Suprapubic skin (tissue), 4 donors: ENCODE measurements around the gene TMEM130. TPM values are rescaled to one million over a fixed set of nuclear protein-coding genes. Genes with fewer than 3 reads are reported as not detected.
"Not testable (repeated sequence)": the region's sequence is repeated elsewhere in the genome, so short reads cannot be mapped to it uniquely, and the experiment has no call there.

Source experiments
- DNase-seq, 2 donors: peaks; one replicate each; pipeline ENCODE4 v3.0.0-alpha.2; 2019; ENCODE audit warnings: low spot score in 2 of 2
- H3K27ac ChIP-seq: fragments of 200-600 bp; sonication (generic); one replicate; pipeline ENCODE4 v1.5.1; 2019
- H3K27me3 ChIP-seq: fragments of 200-600 bp; sonication (generic); one replicate; pipeline ENCODE4 v1.5.1; 2019
- H3K36me3 ChIP-seq: fragments of 200-600 bp; sonication (generic); one replicate; pipeline ENCODE4 v1.5.1; 2019
- H3K4me1 ChIP-seq: fragments of 200-600 bp; sonication (generic); one replicate; pipeline ENCODE4 v1.5.1; 2019
- H3K4me3 ChIP-seq: fragments of 200-600 bp; sonication (generic); one replicate; pipeline ENCODE4 v1.5.1; 2019; ENCODE audit warnings: mild to moderate bottlenecking
- H3K9me3 ChIP-seq: fragments of 200-600 bp; sonication (generic); one replicate; pipeline ENCODE4 v1.5.1; 2019
- EP300 ChIP-seq: sonication (generic); formaldehyde crosslinking; IDR thresholded peaks from one replicate; pipeline ENCODE4 v1.6.1; 2017; ENCODE audit warnings: antibody characterized with exemption
- POLR2A ChIP-seq, 2 donors: fragments of 450-650 bp; IDR thresholded peaks; one replicate each; pipeline ENCODE4 v1.6.1; 2017; ENCODE audit warnings: antibody characterized with exemption in 2 of 2, mild to moderate bottlenecking in 2 of 2, moderate library complexity in 2 of 2
- POLR2AphosphoS5 ChIP-seq, 3 donors: sonication (generic); formaldehyde crosslinking; IDR thresholded peaks; one replicate each; pipeline ENCODE4 v1.6.1; 2017; ENCODE audit warnings: antibody characterized with exemption in 3 of 3
- WGBS: methylation state at CpG from one replicate; pipeline ENCODE4 v1.1.5; 2018; 5-methylcytosine and 5-hydroxymethylcytosine counted together
- total RNA-seq, 4 donors: library from RNA; depleted of rRNA; stranded (reverse); fragments of >200 nt; gene quantifications; one replicate each; pipeline ENCODE4 v1.1.0, GENCODE V29; 2016
- TF ChIP-seq, protein P1 (sequence below), 2 donors: fragments of 200-600 bp in 1 of 2; fragments of 450-650 bp in 1 of 2; sonication (generic) in 1 of 2; IDR thresholded peaks; one replicate each; pipeline ENCODE4 v1.5.1; 2016 to 2019; ENCODE audit warnings: antibody characterized with exemption in 2 of 2, mild to moderate bottlenecking in 1 of 2, moderate library complexity in 1 of 2

The TMEM130 gene
- total RNA-seq, 4 donors from 2014 or later: not detected

DNA sequence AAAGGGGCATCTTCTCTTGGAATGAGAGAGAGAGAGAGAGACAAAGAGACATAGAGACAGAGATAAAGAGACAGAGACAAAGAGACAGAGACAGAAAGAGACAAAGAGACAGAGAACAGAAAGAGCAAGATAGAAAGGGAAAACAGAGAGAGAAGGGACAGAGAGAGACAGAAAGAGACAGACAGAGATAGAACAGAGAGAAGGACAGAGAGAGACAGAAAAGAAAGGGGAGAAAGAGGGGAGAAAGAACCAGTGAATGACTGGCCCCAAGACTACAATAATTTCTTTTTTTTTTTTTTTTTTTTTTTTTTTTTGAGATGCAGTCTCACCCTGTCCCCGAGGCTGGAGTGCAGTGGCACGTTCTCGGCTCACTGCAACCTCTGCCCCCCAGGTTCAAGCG is 7.6 kb downstream of the TMEM130 start:
- Histone ChIP-seq H3K9me3 (no peaks in the 10 kb centered on the region), H3K4me3 (no peak overlapping the region), H3K36me3 (no peaks in the 10 kb centered on the region), H3K27me3 (peaks cover 8% of the 10 kb centered on the region), H3K27ac (no peak overlapping the region), H3K4me1 (no peaks in the 10 kb centered on the region)
- DNase-seq: no peak
- 67% methylated on average over 4 of the region's 4 CpGs for WGBS
- TF ChIP-seq, protein P1, sequence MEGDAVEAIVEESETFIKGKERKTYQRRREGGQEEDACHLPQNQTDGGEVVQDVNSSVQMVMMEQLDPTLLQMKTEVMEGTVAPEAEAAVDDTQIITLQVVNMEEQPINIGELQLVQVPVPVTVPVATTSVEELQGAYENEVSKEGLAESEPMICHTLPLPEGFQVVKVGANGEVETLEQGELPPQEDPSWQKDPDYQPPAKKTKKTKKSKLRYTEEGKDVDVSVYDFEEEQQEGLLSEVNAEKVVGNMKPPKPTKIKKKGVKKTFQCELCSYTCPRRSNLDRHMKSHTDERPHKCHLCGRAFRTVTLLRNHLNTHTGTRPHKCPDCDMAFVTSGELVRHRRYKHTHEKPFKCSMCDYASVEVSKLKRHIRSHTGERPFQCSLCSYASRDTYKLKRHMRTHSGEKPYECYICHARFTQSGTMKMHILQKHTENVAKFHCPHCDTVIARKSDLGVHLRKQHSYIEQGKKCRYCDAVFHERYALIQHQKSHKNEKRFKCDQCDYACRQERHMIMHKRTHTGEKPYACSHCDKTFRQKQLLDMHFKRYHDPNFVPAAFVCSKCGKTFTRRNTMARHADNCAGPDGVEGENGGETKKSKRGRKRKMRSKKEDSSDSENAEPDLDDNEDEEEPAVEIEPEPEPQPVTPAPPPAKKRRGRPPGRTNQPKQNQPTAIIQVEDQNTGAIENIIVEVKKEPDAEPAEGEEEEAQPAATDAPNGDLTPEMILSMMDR (IDR thresholded peaks at IDR 0.05): no peak
- TF ChIP-seq EP300 (no peak), POLR2A (IDR thresholded peaks at IDR 0.05) (no peak), POLR2AphosphoS5 (IDR thresholded peaks at IDR 0.05) (no peak)

- TF ChIP-seq POLR2AphosphoS5 (IDR thresholded peaks at IDR 0.05) (no peak), POLR2A (IDR thresholded peaks at IDR 0.05) (no peak), EP300 (no peak)
- TF ChIP-seq, protein P1 (IDR thresholded peaks at IDR 0.05): no peak
- Histone ChIP-seq H3K4me1 (no peaks in the 10 kb centered on the region), H3K27ac (no peak overlapping the region), H3K9me3 (no peaks in the 10 kb centered on the region), H3K4me3 (no peak overlapping the region), H3K27me3 (peaks cover 11% of the 10 kb centered on the region), H3K36me3 (no peaks in the 10 kb centered on the region)
- WGBS: 84% methylated on average over 12 of the region's 12 CpGs
- DNase-seq: no peak
Measured at GRCh38 chr7:98860071-98860470, 9.7 kb downstream of the TMEM130 start.

DNA sequence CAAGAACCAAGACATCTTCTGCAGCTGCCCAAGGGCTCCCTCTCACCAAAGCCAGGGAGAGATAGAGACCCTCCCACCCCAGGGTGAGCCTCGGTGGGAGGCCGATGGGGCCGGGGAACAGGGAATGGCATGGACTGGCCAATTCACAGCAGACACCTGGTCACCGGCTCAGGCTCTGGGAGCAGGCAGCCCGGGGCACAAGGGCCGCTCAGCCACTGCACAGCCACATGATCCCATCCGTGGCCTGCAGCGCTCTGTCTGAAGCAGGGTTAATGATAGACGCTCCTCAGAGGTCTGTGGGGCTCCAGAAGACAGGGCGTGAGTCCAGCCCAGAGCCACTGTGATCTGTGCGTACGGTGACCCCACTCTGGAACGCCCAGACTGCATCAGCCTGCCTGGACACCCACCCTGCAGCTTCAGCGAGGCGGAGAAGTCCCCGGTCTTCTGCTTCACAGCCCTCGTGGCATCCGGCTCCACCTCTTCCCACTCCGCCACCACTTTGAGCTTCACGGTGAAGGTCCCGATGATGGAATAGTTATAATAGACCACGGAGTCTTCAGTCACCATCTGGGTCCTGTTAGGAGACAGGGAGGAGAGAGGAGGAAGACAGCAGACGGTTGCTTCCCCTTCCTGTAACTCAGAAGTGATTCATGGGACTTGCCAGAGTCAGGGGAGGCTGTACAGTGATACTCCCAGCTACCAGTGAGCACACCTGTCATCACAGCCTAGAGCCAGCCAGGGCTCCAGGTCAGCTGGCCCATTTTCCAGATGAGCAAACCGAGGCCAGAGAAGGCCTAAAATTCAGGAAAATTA is 14.0 kb downstream of the TMEM130 start:
- Histone ChIP-seq H3K4me1 (no peaks in the 10 kb centered on the region), H3K9me3 (no peaks in the 10 kb centered on the region), H3K36me3 (no peaks in the 10 kb centered on the region), H3K27ac (no peak overlapping the region), H3K27me3 (peaks cover 11% of the 10 kb centered on the region), H3K4me3 (no peak overlapping the region)
- WGBS: 70% methylated on average over 21 of the region's 24 CpGs
- no peak for DNase-seq
- TF ChIP-seq POLR2A (IDR thresholded peaks at IDR 0.05) (no peak), EP300 (no peak)

DNA sequence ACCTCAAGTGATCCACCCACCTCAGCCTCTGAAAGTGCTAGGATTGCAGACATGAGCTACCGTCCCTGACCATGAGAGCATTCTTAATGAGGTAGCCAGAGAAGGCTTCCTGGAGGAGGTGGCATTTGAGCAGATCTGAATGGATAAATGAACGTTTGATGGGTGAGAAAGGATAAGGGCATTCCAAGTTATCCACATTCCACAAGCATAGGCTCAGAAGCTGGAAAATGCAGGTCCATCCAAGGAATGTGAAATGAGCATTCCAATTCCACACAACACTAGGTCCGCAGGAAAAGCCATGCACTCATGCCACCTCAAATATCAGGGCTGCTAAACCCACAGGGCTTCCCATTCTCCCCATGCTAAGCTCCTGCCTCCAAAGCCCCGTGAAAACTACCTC is 17.0 kb downstream of the TMEM130 start:
- H3K27ac ChIP-seq: no peak overlapping the region
- TF ChIP-seq POLR2A (IDR thresholded peaks at IDR 0.05): no peak
- no peak for TF ChIP-seq POLR2AphosphoS5 (IDR thresholded peaks at IDR 0.05)
- TF ChIP-seq EP300: no peak
- TF ChIP-seq, protein P1 (IDR thresholded peaks at IDR 0.05): no peak
- WGBS: 72% methylated on average over 4 of the region's 4 CpGs
- no peaks in the 10 kb centered on the region for H3K36me3 ChIP-seq
- no peak for DNase-seq
- peaks cover 7% of the 10 kb centered on the region for H3K9me3 ChIP-seq
- H3K4me3 ChIP-seq: no peak overlapping the region
- H3K4me1 ChIP-seq: no peaks in the 10 kb centered on the region
- peaks cover 3% of the 10 kb centered on the region for H3K27me3 ChIP-seq

DNA sequence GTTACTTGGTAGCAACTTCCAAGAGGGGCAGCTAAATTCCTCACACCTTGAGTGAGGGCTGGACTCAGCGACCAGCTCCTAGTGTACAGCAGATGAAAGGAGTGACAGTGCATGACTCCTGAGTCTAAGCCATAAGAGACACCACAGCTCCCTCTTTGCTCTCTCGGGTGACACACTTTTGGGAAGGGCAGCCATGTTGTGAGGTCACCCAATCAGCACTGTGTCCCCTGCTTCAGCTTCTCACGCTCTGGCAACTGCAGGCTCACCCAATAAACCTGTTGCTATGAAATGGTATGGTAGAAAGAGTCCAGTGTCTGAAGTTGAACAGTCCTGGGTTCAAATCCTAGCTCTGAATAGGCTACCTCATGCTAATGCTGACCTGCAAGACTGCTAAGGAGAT is 20.9 kb downstream of the TMEM130 start:
- H3K9me3 ChIP-seq: peaks cover 7% of the 10 kb centered on the region
- H3K4me1 ChIP-seq: no peaks in the 10 kb centered on the region
- no peaks in the 10 kb centered on the region for H3K27me3 ChIP-seq
- 75% methylated on average over 2 of the region's 3 CpGs for WGBS
- no peak for TF ChIP-seq POLR2A (IDR thresholded peaks at IDR 0.05)
- TF ChIP-seq, protein P1 (IDR thresholded peaks at IDR 0.05): no peak
- no peak for TF ChIP-seq EP300
- TF ChIP-seq POLR2AphosphoS5 (IDR thresholded peaks at IDR 0.05): no peak
- no peak overlapping the region for H3K4me3 ChIP-seq
- DNase-seq: no peak
- no peaks in the 10 kb centered on the region for H3K36me3 ChIP-seq
- no peak overlapping the region for H3K27ac ChIP-seq

DNA sequence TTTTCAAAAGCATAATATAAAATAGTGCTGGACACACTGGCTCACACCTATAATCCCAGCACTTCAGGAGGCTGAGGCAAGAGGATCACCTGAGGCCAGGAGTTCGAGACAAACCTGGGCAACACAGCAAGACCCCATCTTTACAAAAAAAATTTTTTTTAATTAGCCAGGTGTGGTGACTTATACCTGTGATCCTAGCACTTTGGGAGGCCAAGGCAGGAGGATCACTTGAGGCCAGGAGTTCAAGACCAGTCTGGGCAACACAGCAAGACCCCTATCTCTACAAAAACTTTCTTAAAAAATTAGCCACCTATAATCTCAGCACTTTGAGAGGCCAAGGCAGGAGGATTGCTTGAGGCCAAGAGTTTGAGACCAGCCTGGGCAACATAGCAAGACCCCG is 27.3 kb downstream of the TMEM130 start:
- H3K4me1 ChIP-seq, H3K9me3 ChIP-seq, H3K36me3 ChIP-seq, H3K27ac ChIP-seq, DNase-seq, H3K4me3 ChIP-seq: not testable (repeated sequence)
- H3K27me3 ChIP-seq: peaks cover 10% of the 10 kb centered on the region
- 88% methylated on average over 2 of the region's 2 CpGs for WGBS
